ENCODE results near the gene PRKCA.

The PRKCA gene

GRCh38 chr17:66834426-66834918 lies 532.1 kb downstream of the PRKCA start:
- FAIRE-seq: no peak

DNA sequence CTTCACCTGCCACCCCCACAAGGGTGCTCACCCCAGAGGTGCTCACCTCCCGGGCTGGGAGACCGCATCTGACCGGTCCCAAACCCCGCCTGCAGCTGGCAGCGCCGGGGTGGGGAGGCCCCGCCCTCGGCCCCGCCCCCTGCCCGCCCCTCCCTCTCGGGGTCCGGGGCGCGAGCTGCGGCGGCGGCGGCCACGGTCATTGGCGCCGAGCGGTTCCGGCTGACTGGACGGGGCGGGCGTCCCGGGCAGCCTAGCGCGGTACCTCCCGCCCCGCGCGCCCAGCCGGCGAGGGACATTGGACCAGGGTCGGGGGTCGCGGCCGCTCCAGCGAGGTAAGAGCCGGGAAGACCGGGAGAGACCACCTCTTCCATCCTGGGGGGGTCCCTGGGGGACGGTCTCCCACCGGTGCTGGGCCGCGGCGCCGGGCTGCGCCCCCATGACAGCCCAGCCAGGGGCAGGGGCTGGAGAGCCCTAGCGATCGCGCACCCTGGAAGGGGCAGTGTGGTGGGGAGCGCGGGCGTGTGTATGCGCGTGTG lies 532.6 kb downstream of the PRKCA start, which contains the start of gene CACNG5:
TSS of gene CACNG5 (plus strand) at position 199 of the 536 bp plus-strand sequence. CDS start 42,216 bp downstream, outside the sequence.
- no peak for FAIRE-seq

DNA sequence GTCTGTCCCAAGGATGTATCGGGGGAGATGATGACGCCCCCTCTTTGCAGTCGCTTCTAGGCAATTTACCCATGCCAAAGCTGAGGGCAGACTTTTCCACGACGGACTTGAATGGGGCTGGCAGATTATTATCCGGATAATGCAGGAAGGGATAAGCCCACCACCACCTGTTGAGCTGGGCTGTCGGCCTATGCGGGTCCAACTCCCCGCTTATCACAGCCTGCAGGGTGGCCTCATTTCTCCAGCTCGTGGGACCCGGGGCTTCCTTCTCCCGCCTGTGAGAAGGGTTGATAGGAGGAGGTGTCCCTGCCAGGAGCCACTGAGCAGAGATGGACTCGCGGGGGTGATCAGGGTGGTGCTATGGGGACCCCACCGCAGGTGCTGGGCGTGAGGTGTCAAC lies 533.1 kb downstream of the PRKCA start:
- no peak for FAIRE-seq

DNA sequence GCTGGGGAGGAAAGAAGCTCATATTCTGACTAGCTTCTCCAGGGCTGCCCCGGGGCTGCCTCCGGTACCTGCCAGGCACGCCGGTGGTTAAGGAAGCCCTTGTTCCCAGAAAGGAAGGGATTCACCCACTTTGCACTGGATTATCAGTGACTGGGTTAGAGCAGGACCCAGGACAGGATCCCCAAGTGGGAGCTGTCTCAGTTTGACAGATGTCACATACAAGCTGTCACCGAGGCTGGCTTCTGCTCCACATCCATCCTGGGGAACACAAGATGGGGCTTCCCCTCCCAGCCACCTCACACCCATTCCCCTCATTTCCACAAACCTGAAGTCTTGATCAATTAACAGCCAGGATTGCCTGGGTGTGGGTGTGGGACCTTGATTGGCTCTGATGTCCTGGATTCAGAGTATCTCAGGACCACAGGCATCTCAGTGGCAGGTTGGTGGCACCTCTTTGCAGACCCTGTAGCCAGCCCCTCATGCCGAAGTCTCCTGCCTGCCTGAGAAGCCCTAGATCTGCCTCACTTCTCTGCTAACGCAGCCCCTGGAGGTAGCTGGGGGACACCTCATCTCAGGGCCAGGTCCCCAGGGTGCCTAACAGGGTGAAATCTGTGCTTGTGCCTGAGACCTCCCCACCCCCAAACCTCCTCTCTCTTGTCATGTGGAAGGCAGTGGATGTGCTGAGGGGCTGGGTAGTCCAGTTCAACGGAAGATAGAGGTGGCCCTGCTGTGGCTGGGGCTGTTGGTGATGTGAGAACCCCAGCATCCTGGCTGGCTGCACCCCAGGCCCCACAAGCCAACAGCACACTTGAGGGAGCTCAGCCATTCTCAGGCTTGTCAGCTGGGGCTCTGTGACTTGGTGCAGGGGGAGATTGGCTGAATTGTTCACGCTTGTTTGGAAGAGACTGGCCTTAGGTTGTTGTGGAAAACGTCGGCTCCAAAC lies 533.9 kb downstream of the PRKCA start:
- no peak for FAIRE-seq

GRCh38 chr17:66837226-66837625 lies 534.8 kb downstream of the PRKCA start:
- no peak for FAIRE-seq

GRCh38 chr17:66837885-66838665 lies 535.7 kb downstream of the PRKCA start:
- FAIRE-seq: no peak

- FAIRE-seq: no peak
Measured at GRCh38 chr17:66839616-66840015, 537.2 kb downstream of the PRKCA start.

DNA sequence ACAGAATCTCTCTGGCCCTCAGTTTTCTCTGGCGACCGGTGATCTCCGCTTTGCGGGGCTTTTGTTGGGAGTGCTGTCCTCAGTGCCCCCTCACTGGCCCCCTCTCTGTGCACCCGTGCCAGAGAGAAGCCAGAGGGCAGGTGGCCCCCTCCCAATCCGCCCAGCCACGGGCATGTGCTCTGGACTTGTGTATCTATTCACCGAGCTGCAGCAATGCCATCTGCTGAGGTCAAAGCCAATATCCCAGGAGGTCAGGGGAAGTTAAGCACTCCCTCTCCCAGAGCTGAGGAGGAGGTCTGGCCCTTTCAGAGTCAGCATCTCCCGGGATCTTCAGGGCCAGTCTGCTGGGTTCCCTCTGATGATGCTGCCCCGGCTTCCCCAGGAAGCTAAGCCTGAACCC lies 537.6 kb downstream of the PRKCA start:
- no peak for FAIRE-seq

- FAIRE-seq: no peak
Measured at GRCh38 chr17:66841328-66841727, 538.9 kb downstream of the PRKCA start.

GRCh38 chr17:66841744-66842143 lies 539.3 kb downstream of the PRKCA start:
- no peak for FAIRE-seq

- FAIRE-seq: no peak
Measured at GRCh38 chr17:66842505-66842904, 540.1 kb downstream of the PRKCA start.

GRCh38 chr17:66842959-66843358 lies 540.5 kb downstream of the PRKCA start:
- no peak for FAIRE-seq

- no peak for FAIRE-seq
Measured at GRCh38 chr17:66843627-66844026, 541.2 kb downstream of the PRKCA start.

DNA sequence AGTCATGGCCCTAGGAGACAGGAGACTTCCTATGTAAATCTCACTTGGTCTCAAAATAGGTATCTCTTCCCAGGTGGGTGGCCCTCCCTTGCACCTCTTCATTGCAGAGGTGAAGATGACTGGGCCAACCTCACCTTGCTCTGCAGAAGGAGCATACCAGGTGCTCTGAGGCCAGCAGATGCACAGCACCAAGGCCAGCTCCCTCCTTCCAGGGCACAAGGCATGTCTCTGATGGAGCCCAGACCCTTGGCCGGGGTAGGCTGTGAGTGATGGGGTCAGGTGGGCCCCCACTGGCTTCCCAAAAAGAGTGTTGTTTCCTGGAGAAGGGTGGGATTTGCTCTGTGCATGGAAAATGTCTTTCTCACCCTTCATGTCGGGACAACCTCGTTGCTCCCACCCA lies 545.3 kb downstream of the PRKCA start:
- no peak for FAIRE-seq

DNA sequence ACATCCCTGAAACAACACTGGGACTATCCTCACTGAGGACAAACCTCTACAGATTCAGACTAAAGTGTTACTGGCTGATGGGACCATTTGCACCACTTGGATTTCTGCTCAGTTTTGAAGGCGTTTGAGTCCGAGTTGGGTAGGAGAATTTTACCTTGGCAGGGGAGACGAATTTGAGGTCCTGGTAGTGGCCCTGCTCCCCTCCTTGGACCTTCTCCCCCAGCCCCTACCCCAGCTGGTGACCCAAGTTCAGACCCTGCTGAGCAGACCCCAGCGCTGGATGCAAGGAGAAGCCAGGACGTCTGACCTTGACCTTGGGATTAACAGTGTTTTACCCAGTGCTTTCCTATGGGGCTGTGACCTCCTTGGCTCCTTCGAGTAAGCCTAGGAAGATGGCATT lies 546.1 kb downstream of the PRKCA start:
- FAIRE-seq: no peak

DNA sequence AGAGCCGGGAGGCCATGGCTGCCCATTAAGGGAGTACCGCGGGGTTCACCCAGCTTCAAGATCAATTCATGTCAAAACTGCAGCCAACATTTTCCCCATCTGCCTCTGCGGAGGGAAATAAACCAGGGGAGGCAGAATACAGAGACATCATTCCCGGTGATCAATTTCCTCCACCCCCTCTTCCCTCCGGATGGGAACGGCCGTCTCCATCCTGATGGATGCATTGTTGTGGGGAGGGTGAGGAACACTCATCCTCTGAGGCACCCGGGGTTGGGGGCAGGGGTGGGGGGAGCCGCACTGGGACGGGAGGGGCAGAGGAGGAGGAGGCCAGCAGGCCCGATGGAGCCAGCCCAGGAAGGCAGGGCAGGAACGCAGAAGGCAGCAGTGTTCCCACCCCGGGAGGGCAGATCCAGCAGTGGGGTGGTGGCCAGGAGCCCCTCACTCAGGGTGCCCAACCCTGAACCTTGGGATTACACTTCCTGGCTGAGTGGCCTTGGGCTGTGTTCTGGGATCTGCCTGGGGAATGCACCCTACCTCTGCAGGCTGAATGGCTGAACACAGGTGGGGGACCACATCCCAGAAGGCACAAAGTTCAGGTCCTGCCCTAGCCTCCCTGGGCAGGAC lies 546.7 kb downstream of the PRKCA start:
- no peak for FAIRE-seq

GRCh38 chr17:66849851-66850580 lies 547.6 kb downstream of the PRKCA start:
- FAIRE-seq: no peak

DNA sequence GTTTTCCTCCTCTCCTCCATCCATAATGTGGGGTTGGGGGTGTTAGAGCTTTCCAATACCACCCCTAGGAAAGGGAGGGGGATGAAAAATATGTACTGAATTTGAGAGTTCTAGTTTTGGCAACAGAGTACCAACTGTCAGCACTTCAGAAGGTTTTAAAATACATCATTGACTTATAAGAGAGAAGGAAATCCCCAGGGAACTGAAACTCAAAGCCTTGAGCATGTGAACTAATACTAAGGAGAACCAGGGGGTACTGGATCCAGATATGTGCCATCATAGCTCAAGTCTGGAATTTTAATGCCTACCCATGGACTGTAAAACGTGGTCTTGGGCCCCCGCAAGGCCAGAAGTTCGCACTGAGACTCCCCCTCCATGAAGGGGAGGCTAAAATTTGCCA lies 548.3 kb downstream of the PRKCA start:
- no peak for FAIRE-seq

GRCh38 chr17:66855204-66855603 lies 552.8 kb downstream of the PRKCA start:
- FAIRE-seq: no peak

- FAIRE-seq: no peak
Measured at GRCh38 chr17:66858226-66859083, 556.0 kb downstream of the PRKCA start.

DNA sequence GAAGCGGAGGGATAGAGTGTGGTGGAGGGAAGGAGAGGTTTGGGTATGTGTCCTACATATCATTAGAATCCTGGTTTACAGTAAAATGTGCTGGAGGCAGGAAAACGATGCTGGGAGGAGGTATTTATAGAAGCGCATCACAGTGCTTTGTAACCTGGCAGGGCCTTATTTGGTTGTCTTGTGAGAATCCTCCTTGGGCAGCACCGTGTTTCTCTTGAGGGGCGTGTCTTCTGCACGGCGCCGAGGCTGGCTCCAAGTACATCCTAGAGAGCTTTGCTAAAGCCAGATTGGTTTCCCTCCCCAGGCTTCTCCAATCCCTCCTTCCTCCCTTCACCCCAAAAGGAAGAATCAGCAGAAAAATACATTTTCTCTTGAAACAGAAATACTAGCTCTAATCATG lies 556.9 kb downstream of the PRKCA start:
- FAIRE-seq: no peak

All from G401.6 (cell line).